CD4-positive, alpha-beta T cell treated with Interferon gamma for 1 hour (primary cell): ENCODE data around the gene XKRX.

Experiments used
- DNase-seq: peaks from one replicate; pipeline ENCODE4 v3.0.0-alpha.2; 2020

Gene XKRX

GRCh38 chrX:100883654-100884053 lies 45.1 kb downstream of the XKRX start:
- no peak for DNase-seq

GRCh38 chrX:100880368-100880767 lies 48.3 kb downstream of the XKRX start:
- no peak for DNase-seq

GRCh38 chrX:100874325-100874724 lies 54.4 kb downstream of the XKRX start, which contains the start of gene NOX1:
TSS of gene NOX1 (minus strand) at chrX:100874359. CDS start at chrX:100874139, 220 bp downstream.
- no peak for DNase-seq

- DNase-seq: no peak
Measured at GRCh38 chrX:100871594-100872560, 56.8 kb downstream of the XKRX start.

GRCh38 chrX:100870527-100870926 lies 58.2 kb downstream of the XKRX start:
- no peak for DNase-seq

GRCh38 chrX:100868273-100868672 lies 60.4 kb downstream of the XKRX start:
- no peak for DNase-seq

GRCh38 chrX:100864657-100865391 lies 63.9 kb downstream of the XKRX start:
- no peak for DNase-seq
